Subcutaneous abdominal adipose tissue (tissue), 5 donors: ENCODE results near the gene ALDOB.

Experiments used
- H3K27ac ChIP-seq: one replicate; pipeline ENCODE4 v1.7.0; 2013; ENCODE audit warnings: low read depth, mild to moderate bottlenecking, inconsistent platforms, low read length, moderate library complexity
- H3K27me3 ChIP-seq, 5 donors: one replicate each; pipeline ENCODE4 v1.7.0; 2013; ENCODE audit warnings: low read length in 5 of 5, inconsistent platforms in 1 of 5; ENCODE audit not compliant: control insufficient read depth in 5 of 5, insufficient read depth in 4 of 5
- H3K36me3 ChIP-seq, 5 donors: one replicate each; pipeline ENCODE4 v1.7.0; 2013; ENCODE audit warnings: low read length in 5 of 5; ENCODE audit not compliant: control insufficient read depth in 5 of 5, insufficient read depth in 5 of 5
- H3K4me1 ChIP-seq, 5 donors: one replicate each; pipeline ENCODE4 v1.7.0; 2013; ENCODE audit warnings: low read length in 5 of 5, mild to moderate bottlenecking in 3 of 5, moderate library complexity in 1 of 5; ENCODE audit not compliant: control insufficient read depth in 5 of 5, insufficient read depth in 5 of 5
- H3K4me3 ChIP-seq, 5 donors: one replicate each; pipeline ENCODE4 v1.7.0; 2013; ENCODE audit warnings: low read length in 5 of 5, low read depth in 1 of 5
- H3K9ac ChIP-seq, 5 donors: one replicate each; pipeline ENCODE4 v1.7.0; 2013; ENCODE audit warnings: low read length in 5 of 5, mild to moderate bottlenecking in 4 of 5, moderate library complexity in 3 of 5
- H3K9me3 ChIP-seq, 5 donors: one replicate each; pipeline ENCODE4 v1.7.0; 2013; ENCODE audit warnings: low read length in 5 of 5; ENCODE audit not compliant: control insufficient read depth in 5 of 5
- donor health status: healthy.
- donor health status: healthy.
- donor health status: healthy.
- donor health status: healthy.
- donor health status: healthy.

Gene ALDOB

GRCh38 chr9:101435601-101436079, at the start of gene ALDOB:
Gene ALDOB (minus strand): TSS chr9:101435774. CDS start chr9:101430887, 4,887 bp downstream.
- no peak within 1 kb of the TSS for H3K4me3 ChIP-seq
- no peak within 1 kb of the TSS for H3K9ac ChIP-seq
- H3K36me3 ChIP-seq: no peaks in the 10 kb centered on the region
- H3K4me1 ChIP-seq: no peaks in the 10 kb centered on the region
- no peak within 1 kb of the TSS for H3K27ac ChIP-seq
- H3K9me3 ChIP-seq: no peaks in the 10 kb centered on the region
- H3K27me3 ChIP-seq: peaks cover 0 to 2% (median 0%) of the 10 kb centered on the region in 5 donors

- Histone ChIP-seq H3K27ac (no peak overlapping the region), H3K4me3 (no peak overlapping the region), H3K27me3 (peaks cover 0 to 5% (median 0%) of the 10 kb centered on the region in 5 donors), H3K9me3 (no peaks in the 10 kb centered on the region), H3K9ac (no peak overlapping the region), H3K4me1 (peaks cover 0 to 30% (median 21%) of the 10 kb centered on the region in 5 donors), H3K36me3 (no peaks in the 10 kb centered on the region)
Measured at GRCh38 chr9:101484046-101484445, 48.5 kb upstream of the ALDOB start.

GRCh38 chr9:101481261-101481660, 45.7 kb upstream of the ALDOB start:
- H3K36me3 ChIP-seq: peaks cover 0 to 7% (median 5%) of the 10 kb centered on the region in 5 donors
- peaks cover 0 to 2% (median 0%) of the 10 kb centered on the region in 5 donors for H3K27me3 ChIP-seq
- no peak overlapping the region for H3K4me3 ChIP-seq
- H3K4me1 ChIP-seq: peaks cover 0 to 24% (median 16%) of the 10 kb centered on the region in 5 donors
- H3K9me3 ChIP-seq: no peaks in the 10 kb centered on the region
- no peak overlapping the region for H3K27ac ChIP-seq
- no peak overlapping the region for H3K9ac ChIP-seq

GRCh38 chr9:101480386-101480785, 44.8 kb upstream of the ALDOB start:
- Histone ChIP-seq H3K9me3 (no peaks in the 10 kb centered on the region), H3K9ac (no peak overlapping the region), H3K4me1 (peaks cover 0 to 15% (median 7%) of the 10 kb centered on the region in 5 donors), H3K4me3 (no peak overlapping the region), H3K36me3 (peaks cover 0 to 15% (median 13%) of the 10 kb centered on the region in 5 donors), H3K27ac (no peak overlapping the region), H3K27me3 (no peaks in the 10 kb centered on the region)

- no peaks in the 10 kb centered on the region for H3K9me3 ChIP-seq
- H3K9ac ChIP-seq: no peak overlapping the region
- H3K4me1 ChIP-seq: peaks cover 0 to 13% (median 6%) of the 10 kb centered on the region in 5 donors
- no peak overlapping the region for H3K4me3 ChIP-seq
- peaks cover 0 to 21% (median 13%) of the 10 kb centered on the region in 5 donors for H3K36me3 ChIP-seq
- no peaks in the 10 kb centered on the region for H3K27me3 ChIP-seq
- H3K27ac ChIP-seq: no peak overlapping the region
Measured at GRCh38 chr9:101479338-101480030, 43.9 kb upstream of the ALDOB start.

- Histone ChIP-seq H3K36me3 (peaks cover 0 to 26% (median 18%) of the 10 kb centered on the region in 5 donors), H3K27ac (no peak overlapping the region), H3K9ac (no peak overlapping the region), H3K4me1 (peaks cover 0 to 13% (median 6%) of the 10 kb centered on the region in 5 donors), H3K9me3 (no peaks in the 10 kb centered on the region), H3K27me3 (no peaks in the 10 kb centered on the region), H3K4me3 (no peak overlapping the region)
Measured at GRCh38 chr9:101478906-101479305, 43.3 kb upstream of the ALDOB start.

- H3K27me3 ChIP-seq: no peaks in the 10 kb centered on the region
- no peak overlapping the region for H3K27ac ChIP-seq
- peaks cover 0 to 13% (median 6%) of the 10 kb centered on the region in 5 donors for H3K4me1 ChIP-seq
- no peak overlapping the region for H3K4me3 ChIP-seq
- H3K9me3 ChIP-seq: no peaks in the 10 kb centered on the region
- peaks cover 0 to 28% (median 18%) of the 10 kb centered on the region in 5 donors for H3K36me3 ChIP-seq
- no peak overlapping the region for H3K9ac ChIP-seq
Measured at GRCh38 chr9:101478444-101478843, 42.9 kb upstream of the ALDOB start.

- Histone ChIP-seq H3K4me3 (no peak overlapping the region), H3K9me3 (no peaks in the 10 kb centered on the region), H3K36me3 (peaks cover 0 to 28% (median 18%) of the 10 kb centered on the region in 5 donors), H3K4me1 (peaks cover 0 to 13% (median 6%) of the 10 kb centered on the region in 5 donors), H3K27me3 (no peaks in the 10 kb centered on the region), H3K27ac (no peak overlapping the region), H3K9ac (no peak overlapping the region)
Measured at GRCh38 chr9:101477736-101478135, 42.2 kb upstream of the ALDOB start.

GRCh38 chr9:101477214-101477613, 41.6 kb upstream of the ALDOB start:
- Histone ChIP-seq H3K27me3 (no peaks in the 10 kb centered on the region), H3K36me3 (peaks cover 0 to 28% (median 18%) of the 10 kb centered on the region in 5 donors), H3K9ac (no peak overlapping the region), H3K9me3 (no peaks in the 10 kb centered on the region), H3K4me3 (no peak overlapping the region), H3K4me1 (peaks cover 0 to 13% (median 6%) of the 10 kb centered on the region in 5 donors), H3K27ac (no peak overlapping the region)

- H3K9ac ChIP-seq: no peak overlapping the region
- H3K4me3 ChIP-seq: no peak overlapping the region
- peaks cover 0 to 28% (median 18%) of the 10 kb centered on the region in 5 donors for H3K36me3 ChIP-seq
- peaks cover 0 to 13% (median 6%) of the 10 kb centered on the region in 5 donors for H3K4me1 ChIP-seq
- H3K27me3 ChIP-seq: no peaks in the 10 kb centered on the region
- no peaks in the 10 kb centered on the region for H3K9me3 ChIP-seq
- H3K27ac ChIP-seq: no peak overlapping the region
Measured at GRCh38 chr9:101476576-101477208, 41.1 kb upstream of the ALDOB start.
